Left hindlimb (tissue), 1 donor: Measurements from ENCODE around the gene PARVA.

Source experiments
- DNase-seq: peaks from one replicate; pipeline ENCODE4 v3.0.0-alpha.2; 2018

Gene PARVA

DNA sequence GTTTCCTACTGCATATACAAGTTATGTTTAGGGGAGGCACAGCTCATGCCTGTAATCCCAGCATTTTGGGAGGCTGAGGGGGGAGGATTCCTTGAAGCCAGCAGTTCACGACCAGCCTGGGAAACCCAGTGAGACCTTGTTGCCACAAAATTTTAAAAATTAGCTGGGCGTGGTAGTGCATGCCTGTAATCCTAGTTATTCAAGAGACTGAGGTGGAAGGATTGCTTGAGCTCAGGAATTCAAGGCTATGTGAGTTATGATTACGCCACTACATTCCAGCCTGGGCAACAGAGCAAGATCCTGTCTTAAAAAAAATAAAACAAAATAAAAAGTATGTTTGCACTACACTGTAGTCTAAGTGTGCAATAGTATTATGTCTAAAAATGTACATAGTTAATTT lies 188.0 kb downstream of the PARVA start:
- DNase-seq = no peak

DNA sequence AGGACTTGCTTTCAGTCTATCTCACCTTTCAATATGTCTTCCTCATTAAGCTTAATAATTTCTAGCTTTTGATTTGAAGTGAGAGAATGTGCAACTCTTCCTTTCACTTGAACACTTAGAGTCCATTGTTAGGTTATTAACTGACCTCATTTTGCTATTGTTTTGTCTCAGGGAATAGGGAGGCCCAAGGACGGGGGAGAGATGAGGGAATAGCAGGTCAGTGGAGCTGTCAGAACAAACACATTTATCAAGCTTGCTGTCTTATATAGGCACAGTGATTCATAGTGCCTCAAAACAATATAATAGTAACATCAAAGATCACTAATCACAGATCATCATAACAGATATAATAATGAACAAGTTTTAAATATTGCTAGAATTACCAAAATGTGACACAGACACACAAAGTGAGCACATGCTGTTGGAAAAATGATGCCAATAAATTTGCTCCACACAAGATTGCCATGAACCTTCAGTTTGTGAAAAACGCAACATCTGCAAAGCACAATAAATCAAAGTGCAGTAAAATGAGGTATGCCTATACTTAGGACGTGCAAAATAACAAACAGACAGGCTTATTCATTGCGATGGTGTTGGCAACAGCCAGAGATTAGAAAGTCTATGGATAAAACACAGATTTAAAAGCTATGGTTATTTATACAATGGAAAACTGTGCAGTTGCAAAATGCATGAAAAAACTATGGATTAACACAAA lies 190.5 kb downstream of the PARVA start:
- no peak for DNase-seq

DNA sequence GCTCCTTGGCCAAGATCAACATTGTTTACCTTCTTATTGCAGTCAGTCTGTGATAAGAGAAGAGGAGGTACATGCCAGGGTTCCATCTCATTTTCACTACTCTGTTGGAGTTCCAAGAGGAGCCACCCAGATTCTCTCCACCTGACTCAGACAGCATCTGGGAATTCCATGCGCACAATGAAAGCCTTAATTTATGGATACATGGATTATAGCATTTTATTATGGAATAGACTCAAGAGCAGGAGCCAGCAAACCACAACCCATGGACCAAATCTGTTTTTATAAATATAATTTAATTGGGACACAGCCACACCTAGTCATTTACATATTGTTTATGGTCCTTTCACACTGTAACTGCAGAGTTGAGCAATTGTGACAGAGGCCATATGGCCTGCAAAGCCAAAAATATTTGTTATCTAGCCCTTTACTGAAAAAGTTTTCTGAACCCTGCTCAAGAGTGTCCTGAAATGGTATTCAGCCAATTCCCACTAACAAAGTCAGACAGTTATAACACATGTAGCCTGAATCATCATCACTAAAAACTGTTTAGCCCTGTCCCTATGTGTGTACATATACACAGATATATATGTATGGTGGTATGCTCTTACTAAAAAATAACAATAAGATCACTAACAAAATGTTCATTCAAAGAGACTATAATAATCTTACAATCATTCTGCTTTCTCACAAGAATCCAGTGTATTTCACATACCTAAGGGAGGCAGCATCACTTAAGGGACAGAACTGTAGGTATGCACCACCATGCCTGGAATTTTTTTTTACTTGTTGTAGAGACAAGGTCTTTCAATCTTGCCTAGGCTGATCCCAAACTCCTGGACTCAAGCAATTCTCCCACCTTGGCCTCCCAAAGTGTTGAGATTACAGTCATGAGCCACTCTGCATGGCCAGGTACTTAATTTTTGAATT lies 192.4 kb downstream of the PARVA start:
- no peak for DNase-seq

DNA sequence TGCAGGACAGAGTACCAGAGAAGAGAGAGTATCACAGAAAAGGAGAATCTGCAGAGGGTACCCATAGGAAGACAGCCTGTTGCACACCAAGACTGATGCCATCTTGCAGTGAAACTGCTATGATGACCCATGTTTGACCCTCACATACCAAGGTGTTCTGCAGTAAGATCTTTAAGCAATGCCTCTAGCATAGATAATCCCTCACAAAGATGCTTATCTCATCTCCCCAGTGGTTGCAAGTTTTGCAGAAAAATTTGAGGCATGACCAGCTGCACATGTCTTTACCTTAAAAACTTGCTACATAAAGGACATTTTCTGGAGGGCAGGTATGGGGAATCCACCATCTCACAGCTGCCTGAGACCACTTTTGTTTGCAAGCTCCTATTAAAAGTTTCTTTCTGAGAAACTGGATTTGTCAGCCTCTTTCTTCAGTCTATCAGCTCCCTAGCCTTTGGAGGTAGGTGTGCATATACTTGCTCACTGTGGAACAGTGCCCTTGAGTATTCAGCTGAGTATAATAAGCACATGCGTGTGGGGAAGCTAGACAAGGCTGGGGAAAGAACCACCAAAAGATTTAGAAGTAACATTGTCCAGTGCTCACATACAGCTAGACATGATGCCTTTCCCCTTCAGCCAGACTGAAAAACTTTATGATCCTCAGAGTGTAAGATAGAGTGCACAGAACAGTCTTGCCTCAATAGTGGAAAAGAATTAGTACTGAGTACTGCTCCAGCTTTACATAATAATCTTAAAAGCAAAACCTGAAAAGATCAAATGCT lies 196.5 kb downstream of the PARVA start:
- no peak for DNase-seq

DNA sequence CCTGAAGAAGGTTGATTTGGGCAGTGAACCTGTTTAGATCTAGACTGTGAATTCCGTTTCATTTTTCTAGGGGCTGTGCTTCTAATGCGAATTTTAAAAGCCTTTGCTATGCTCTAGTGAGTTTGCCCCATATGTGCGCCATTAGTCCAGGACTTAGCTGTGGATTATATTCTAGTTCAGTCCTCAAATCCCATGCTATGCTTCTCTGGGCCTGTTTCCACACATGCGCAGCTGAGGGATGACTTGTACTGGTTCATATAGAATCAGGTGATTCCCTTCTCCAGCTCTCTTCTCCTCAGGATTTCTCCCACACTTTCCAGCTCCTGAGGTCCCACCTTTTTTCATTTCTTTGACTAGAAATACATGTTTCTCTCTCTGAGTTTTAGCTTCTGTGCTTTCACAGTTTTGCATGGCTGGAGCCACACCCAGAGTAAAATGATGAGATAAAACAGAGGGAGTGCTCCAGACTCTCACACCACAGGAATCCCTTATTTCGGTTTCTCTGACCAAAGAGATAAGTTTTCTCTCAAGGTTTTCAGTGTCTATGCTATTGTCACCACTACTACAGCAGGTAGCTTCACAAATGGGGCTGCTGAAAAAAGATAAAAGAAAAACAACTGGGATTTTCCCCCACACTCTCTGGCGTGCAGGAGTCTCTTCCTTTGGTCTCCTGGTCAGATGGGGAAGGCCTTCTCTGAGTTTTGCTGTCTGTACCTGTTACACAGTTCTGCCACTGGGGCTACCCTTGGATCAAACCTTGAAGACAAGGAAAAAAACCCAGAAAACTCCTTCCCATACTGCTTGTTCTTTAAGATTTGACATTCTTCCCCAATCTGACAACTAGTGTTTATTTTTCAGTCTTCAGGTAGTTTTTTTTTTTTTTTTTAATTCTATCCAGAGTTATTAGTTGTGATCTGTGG lies 200.6 kb downstream of the PARVA start:
- DNase-seq = no peak

DNA sequence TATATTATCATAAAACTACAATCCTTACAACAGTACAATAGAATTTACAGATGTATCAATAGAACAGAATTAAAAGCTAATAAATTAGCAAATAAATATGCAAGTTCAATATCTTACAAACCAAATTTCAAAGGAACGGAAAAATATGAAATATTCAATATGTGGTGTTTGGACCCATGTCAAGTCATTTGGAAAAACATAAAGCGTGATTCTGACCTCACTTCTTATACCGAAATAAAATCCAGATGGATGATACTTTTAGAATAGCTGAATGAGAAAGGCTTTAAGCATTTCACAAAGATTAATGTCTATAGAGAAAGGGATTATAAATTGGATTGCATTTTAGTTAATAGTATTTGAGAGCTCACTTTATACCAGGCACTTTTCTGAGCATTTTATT lies 204.0 kb downstream of the PARVA start:
- DNase-seq = no peak

DNA sequence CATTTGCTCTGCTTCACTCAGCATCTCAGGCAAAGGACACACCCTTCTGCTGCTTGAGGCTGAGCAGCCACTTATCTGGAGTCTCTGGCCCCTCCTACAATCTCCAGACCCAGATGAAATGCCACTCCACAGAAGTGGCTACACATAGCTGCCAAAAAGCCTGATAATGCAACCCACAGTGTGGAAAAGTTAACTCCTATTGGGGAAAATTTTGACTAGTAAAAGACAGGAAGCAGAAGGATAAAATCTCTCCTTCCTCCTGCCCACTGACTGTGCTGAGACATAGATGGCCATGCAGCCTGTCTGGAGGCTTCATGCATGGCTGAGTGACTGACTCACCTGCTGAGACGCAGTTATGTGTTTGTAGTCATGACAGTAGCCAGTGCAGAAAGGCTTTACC lies 204.6 kb downstream of the PARVA start:
- DNase-seq = no peak
